HG02642 (cell line): ENCODE data around the gene MYBBP1A.

Experiments used
- ATAC-seq: cut with Tn5 transposase; IDR thresholded peaks from one replicate; pipeline ENCODE4 v1.9.1; 2021; ENCODE audit warnings: mild to moderate bottlenecking; ENCODE audit not compliant: unreplicated experiment, poor library complexity

Gene MYBBP1A

GRCh38 chr17:4573115-4573514 lies 17.9 kb upstream of the MYBBP1A start:
- ATAC-seq: no peak

- ATAC-seq: no peak
Measured at GRCh38 chr17:4572131-4572530, 16.9 kb upstream of the MYBBP1A start.

- ATAC-seq: no peak
Measured at GRCh38 chr17:4569591-4569990, 14.4 kb upstream of the MYBBP1A start.

- ATAC-seq: no peak
Measured at GRCh38 chr17:4566785-4567184, 11.6 kb upstream of the MYBBP1A start.

GRCh38 chr17:4565209-4566141 lies 10.3 kb upstream of the MYBBP1A start:
- ATAC-seq: no peak

- ATAC-seq: no peak
Measured at GRCh38 chr17:4562015-4562969, 7.1 kb upstream of the MYBBP1A start.

- no peak for ATAC-seq
Measured at GRCh38 chr17:4560837-4561256, 5.7 kb upstream of the MYBBP1A start.

GRCh38 chr17:4560421-4560820 lies 5.2 kb upstream of the MYBBP1A start, which contains the start of gene GGT6:
Gene GGT6 (minus strand): TSS chr17:4560577. CDS start chr17:4560521, 56 bp downstream.
- no peak for ATAC-seq

GRCh38 chr17:4559966-4560365 lies 4.8 kb upstream of the MYBBP1A start:
- no peak for ATAC-seq

- ATAC-seq: no peak
Measured at GRCh38 chr17:4559139-4559791, 4.1 kb upstream of the MYBBP1A start.

GRCh38 chr17:4558347-4558971 lies 3.3 kb upstream of the MYBBP1A start:
- no peak for ATAC-seq

GRCh38 chr17:4557626-4558346 lies 2.6 kb upstream of the MYBBP1A start:
- ATAC-seq: no peak

GRCh38 chr17:4556996-4557395 lies 1.8 kb upstream of the MYBBP1A start:
- ATAC-seq: no peak

GRCh38 chr17:4555873-4556759 lies 932 bp upstream of the MYBBP1A start:
- ATAC-seq: no peak

- ATAC-seq: no peak
Measured at GRCh38 chr17:4554441-4554996, 665 bp downstream of the MYBBP1A start.

- no peak for ATAC-seq
Measured at GRCh38 chr17:4553669-4554068, 1.5 kb downstream of the MYBBP1A start.

- no peak for ATAC-seq
Measured at GRCh38 chr17:4551796-4552525, 3.2 kb downstream of the MYBBP1A start.
